AG10803 (cell line): Measurements from ENCODE around the gene PCDHGC5.
A peak's percentile ranks its signal among the peaks of the same experiment; 100 is the strongest.

Experiments used
- DNase-seq: peaks from one replicate; pipeline ENCODE4 v3.0.0; 2010; ENCODE audit warnings: low read depth
- H3K4me3 ChIP-seq: 2 replicates; pipeline ENCODE4 v1.5.1; 2011; ENCODE audit warnings: mild to moderate bottlenecking, low read length, control low read depth
- TF ChIP-seq, protein P1 (sequence below): conservative IDR thresholded peaks from 2 replicates; pipeline ENCODE4 v1.5.1; 2011; ENCODE audit warnings: mild to moderate bottlenecking, low read length, control low read depth, inconsistent platforms

The PCDHGC5 gene

GRCh38 chr5:141491323-141492167 is 2.7 kb downstream of the PCDHGC5 start:
- no peak overlapping the region for H3K4me3 ChIP-seq
- TF ChIP-seq, protein P1, sequence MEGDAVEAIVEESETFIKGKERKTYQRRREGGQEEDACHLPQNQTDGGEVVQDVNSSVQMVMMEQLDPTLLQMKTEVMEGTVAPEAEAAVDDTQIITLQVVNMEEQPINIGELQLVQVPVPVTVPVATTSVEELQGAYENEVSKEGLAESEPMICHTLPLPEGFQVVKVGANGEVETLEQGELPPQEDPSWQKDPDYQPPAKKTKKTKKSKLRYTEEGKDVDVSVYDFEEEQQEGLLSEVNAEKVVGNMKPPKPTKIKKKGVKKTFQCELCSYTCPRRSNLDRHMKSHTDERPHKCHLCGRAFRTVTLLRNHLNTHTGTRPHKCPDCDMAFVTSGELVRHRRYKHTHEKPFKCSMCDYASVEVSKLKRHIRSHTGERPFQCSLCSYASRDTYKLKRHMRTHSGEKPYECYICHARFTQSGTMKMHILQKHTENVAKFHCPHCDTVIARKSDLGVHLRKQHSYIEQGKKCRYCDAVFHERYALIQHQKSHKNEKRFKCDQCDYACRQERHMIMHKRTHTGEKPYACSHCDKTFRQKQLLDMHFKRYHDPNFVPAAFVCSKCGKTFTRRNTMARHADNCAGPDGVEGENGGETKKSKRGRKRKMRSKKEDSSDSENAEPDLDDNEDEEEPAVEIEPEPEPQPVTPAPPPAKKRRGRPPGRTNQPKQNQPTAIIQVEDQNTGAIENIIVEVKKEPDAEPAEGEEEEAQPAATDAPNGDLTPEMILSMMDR: no peak
- DNase-seq: no peak

DNA sequence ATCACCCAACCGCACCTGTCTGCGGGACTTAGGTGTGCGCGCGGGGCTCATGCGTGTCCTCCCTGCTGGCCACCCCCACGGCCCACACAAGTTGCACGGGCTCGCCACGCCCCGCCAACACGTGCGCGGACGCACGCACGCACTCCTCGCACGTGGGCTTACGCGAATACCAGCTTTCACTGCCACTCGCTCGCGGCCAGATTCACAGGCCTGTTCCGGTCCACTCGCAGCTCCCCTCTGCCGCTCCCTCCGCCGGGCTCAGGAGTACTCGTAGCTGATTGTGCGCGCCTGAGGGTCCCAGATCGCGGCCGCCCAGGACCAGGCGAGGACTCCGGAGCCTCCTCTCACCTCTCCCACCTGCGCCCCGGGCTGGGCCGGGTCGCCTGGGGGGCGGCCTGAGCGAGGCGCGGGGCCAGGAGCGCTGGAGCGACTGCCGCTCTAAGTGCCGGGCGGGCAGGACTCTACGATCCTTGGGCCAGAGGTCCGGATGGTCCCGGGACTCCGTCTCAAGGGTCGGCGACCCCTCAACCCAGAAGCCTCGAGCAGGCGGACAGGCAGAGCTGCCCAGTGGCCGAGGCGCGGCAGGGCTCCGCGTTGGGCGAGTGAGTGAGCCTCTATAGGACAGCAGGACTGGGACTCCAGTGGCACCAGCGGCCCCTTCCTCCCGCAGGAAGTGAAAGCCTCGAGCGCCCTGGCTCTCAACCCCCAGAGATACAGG is 3.4 kb downstream of the PCDHGC5 start:
- no peak overlapping the region for H3K4me3 ChIP-seq

GRCh38 chr5:141493500-141494422 is 4.9 kb downstream of the PCDHGC5 start:
- H3K4me3 ChIP-seq: no peak overlapping the region
- peak; percentile 74 for DNase-seq
- TF ChIP-seq, protein P1: no peak

More for the DNA sequence above, 3.4 kb downstream of the PCDHGC5 start:
- DNase-seq: no peak
- TF ChIP-seq, protein P1: no peak

DNA sequence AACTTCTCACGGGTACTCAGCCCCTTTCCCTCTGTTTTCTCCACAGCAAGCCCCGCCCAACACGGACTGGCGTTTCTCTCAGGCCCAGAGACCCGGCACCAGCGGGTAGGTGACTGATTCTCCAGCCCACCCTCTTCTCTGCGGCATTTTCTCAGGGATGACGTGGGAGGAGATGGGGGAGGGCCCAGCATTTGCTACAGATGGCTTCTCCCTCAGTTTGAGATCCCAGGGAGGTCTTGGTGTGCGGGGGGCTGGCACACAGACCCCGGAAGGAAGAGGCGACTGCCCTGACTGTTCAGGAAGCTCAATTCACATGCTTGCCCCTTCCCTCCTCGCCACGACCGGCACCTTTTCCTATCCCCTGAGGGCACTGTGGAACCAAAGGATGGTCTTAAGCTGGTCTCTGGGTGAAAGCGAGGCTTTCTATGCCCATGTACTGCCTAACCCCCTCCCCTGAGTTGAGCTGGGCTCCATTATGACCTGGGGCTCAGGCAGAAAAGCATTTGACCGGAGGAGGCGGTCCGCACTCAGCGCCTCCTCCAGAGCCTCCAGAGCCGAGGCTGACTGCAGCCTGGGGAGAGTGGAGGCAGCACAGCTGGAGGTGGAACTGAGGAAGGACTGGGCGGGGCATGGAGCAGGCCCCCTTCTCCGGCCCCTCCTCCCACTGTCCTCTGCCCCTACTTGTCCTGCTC is 6.0 kb downstream of the PCDHGC5 start:
- TF ChIP-seq, protein P1: no peak
- no peak for DNase-seq

GRCh38 chr5:141495453-141495811 is 6.6 kb downstream of the PCDHGC5 start:
- TF ChIP-seq, protein P1: no peak
- H3K4me3 ChIP-seq: no peak overlapping the region
- DNase-seq: no peak

More for the DNA sequence above, 6.0 kb downstream of the PCDHGC5 start:
- H3K4me3 ChIP-seq: no peak overlapping the region

DNA sequence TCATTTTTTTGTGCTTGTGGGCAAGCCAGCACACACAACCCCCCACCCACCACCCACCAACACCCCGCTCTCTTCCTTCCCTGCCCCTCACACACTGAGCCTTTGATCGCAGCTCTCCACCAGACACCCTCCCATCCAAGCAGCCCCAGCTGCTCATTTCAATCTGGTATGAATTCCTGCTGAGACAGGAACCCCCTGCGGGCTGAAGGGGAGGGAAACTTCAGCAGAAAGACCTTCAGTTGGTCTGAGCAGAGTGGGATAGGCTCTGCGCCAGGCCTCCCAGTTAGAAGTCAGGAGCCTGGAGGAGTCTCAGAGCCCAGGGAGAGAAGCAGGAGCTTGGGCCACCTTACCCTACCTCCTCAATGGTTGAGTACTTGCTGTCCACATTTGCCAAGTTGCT is 7.2 kb downstream of the PCDHGC5 start:
- TF ChIP-seq, protein P1: no peak
- no peak overlapping the region for H3K4me3 ChIP-seq
- DNase-seq: no peak
